ENCODE data around the gene ZCCHC14.
"Not testable (repeated sequence)": the region's sequence is repeated elsewhere in the genome, so short reads cannot be mapped to it uniquely, and the experiment has no call there.

ZCCHC14 gene

DNA sequence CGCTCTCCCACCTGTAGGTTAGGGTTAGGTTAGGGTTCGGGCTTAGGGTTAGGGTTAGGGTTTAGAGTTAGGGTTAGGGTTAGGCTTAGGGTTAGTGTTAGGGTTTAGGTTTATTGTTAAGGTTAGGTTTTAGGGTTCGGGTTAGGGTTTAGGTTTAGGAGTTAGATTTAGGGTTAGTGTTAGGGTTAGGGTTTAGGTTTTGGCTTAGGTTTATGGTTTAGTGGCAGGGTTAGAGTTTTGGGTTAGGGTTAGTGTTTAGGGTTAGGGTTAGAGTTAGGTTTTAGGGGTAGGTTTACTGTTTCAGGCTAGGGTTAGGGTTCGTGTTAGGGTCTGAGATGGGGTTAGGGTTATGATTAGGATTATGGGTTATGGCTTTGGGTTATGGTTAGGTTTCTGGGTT lies 31.6 kb upstream of the ZCCHC14 start:
- DNase-seq (ENCODE audit: low read depth) = no peak
- TF ChIP-seq, protein P1, sequence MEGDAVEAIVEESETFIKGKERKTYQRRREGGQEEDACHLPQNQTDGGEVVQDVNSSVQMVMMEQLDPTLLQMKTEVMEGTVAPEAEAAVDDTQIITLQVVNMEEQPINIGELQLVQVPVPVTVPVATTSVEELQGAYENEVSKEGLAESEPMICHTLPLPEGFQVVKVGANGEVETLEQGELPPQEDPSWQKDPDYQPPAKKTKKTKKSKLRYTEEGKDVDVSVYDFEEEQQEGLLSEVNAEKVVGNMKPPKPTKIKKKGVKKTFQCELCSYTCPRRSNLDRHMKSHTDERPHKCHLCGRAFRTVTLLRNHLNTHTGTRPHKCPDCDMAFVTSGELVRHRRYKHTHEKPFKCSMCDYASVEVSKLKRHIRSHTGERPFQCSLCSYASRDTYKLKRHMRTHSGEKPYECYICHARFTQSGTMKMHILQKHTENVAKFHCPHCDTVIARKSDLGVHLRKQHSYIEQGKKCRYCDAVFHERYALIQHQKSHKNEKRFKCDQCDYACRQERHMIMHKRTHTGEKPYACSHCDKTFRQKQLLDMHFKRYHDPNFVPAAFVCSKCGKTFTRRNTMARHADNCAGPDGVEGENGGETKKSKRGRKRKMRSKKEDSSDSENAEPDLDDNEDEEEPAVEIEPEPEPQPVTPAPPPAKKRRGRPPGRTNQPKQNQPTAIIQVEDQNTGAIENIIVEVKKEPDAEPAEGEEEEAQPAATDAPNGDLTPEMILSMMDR (conservative IDR thresholded peaks at IDR 0.05; ENCODE audit: low read depth, low read length) = no peak
- H3K4me3 ChIP-seq (ENCODE audit: low read length) = no peak overlapping the region

DNA sequence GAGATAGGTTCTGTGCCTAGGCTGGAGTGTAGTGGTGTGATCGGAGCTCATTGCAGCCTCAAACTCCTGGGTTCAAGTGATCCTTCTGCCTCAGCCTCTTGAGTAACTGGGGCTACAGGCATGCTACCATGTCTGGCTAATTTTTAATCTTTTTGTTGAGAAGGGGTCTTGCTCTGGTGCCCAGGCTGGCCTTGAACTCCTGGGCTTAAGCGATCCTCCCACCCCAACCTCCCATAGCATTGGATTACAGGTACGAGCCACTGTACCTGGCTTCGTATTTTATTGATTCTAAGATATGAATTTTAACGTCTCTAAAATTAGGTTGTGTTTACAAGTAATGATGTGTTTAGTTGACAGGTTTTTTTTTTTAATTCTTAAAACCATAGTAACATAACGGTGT lies 30.8 kb upstream of the ZCCHC14 start:
- H3K4me3 ChIP-seq (ENCODE audit: low read length); DNase-seq (ENCODE audit: low read depth): not testable (repeated sequence)

DNA sequence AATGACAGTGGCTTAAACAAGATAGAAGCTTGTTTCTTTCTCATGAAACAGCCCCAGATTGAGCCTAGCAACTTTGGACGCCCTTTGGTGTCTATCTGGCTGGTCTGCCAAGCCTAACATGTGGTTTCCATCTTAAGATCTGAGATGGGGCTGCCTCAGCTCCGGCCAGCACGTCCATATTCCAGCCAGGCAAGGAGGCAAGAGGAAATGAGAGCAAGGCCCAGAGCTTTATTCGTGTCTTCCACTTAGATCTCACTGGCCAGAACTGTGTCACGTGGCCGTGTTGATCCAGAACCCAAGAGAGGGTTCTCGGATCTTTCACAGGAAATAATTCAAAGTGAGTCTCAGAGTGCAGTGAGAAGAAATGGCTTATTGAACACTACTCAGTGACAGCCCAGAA lies 28.9 kb upstream of the ZCCHC14 start:
- not testable (repeated sequence) for DNase-seq (ENCODE audit: low read depth); H3K4me3 ChIP-seq (ENCODE audit: low read length)

GRCh38 chr16:87519170-87519569 lies 26.3 kb upstream of the ZCCHC14 start:
- not testable (repeated sequence) for H3K4me3 ChIP-seq (ENCODE audit: low read length); DNase-seq (ENCODE audit: low read depth)

- not testable (repeated sequence) for DNase-seq (ENCODE audit: low read depth); H3K4me3 ChIP-seq (ENCODE audit: low read length)
Observed at GRCh38 chr16:87518430-87519051, 25.7 kb upstream of the ZCCHC14 start.

DNA sequence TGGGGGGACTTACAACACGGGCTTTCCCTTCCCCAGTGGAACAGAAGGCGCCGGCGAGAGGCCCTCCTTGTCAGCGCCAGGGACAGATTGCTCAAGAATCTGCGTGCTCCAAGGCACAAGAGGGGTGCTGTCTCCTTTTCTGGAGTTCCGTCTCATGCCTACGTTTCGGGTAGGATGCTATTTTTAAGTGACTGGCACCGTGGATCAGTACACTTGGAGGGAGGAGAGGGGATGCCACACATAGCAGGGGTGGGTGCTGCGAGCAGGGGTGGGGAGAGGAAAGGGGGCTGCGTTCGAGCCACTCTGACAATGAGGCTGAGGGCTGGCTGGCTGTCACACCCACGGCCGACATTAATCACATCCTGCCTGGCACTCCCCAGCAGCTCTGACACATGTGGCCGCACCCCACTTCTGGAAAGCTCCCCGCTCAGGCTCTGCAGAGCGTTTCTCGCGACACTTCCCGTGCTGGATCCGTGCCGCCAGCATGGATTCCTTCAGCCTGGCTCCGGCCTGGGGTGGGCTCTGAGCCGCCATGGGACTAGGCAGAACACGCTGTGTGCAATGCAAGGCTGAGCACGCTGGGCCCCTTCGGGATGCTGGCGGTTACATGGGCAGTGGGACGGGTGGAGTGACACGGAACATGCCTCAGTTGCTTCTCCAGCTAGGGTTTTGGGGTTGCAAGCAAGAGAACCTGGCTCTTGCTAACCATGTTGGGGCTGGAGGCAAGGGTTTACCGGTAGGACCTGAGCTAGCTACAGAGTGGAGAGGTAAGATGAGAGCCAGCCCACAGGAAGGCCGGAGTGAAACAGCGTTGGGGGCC lies 25.0 kb upstream of the ZCCHC14 start:
- not testable (repeated sequence) for DNase-seq (ENCODE audit: low read depth); H3K4me3 ChIP-seq (ENCODE audit: low read length)

DNA sequence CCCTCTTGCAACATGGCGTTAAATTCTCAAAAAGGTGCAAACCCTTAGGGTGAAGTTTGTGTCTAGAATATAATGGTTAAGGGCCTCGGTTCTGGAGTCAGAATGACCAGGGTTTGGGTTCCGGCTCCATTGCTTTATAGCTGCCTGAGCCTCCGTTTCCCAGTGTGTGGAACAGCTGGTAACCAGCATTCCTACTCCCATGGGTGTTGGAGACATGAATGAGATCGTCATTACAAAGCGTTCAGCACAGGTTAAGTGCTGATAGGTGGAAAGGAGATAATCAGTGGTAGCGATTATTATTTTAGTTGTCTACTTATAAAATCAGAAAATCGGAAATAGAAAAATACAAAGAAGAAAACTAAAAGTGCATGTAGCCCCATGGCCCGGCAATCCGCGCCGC lies 23.5 kb upstream of the ZCCHC14 start:
- no peak overlapping the region for H3K4me3 ChIP-seq (ENCODE audit: low read length)
- no peak for DNase-seq (ENCODE audit: low read depth)
- TF ChIP-seq, protein P1 (conservative IDR thresholded peaks at IDR 0.05; ENCODE audit: low read depth, low read length) = no peak

- no peak for DNase-seq (ENCODE audit: low read depth)
- H3K4me3 ChIP-seq (ENCODE audit: low read length) = no peak overlapping the region
- TF ChIP-seq, protein P1 (conservative IDR thresholded peaks at IDR 0.05; ENCODE audit: low read depth, low read length) = no peak
Observed at GRCh38 chr16:87515475-87516330, 22.9 kb upstream of the ZCCHC14 start.

DNA sequence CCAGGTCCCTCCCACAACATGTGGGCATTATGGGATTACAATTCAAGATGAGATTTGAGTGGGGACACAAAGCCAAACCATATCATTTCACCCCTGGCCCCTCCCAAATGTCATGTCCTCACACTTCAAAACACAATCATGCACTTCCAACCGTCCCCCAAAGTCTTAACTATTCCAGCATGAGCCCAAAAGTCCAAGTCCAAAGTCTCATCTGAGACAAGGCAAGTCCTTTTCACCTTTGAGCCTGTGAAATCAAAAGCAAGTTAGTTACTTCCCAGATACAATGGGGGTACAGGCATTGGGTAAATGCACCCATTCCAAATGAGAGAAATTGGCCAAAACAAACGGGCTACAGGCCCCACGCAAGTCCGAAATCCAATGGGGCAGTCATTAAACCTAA lies 17.0 kb upstream of the ZCCHC14 start:
- not testable (repeated sequence) for H3K4me3 ChIP-seq (ENCODE audit: low read length); DNase-seq (ENCODE audit: low read depth)

DNA sequence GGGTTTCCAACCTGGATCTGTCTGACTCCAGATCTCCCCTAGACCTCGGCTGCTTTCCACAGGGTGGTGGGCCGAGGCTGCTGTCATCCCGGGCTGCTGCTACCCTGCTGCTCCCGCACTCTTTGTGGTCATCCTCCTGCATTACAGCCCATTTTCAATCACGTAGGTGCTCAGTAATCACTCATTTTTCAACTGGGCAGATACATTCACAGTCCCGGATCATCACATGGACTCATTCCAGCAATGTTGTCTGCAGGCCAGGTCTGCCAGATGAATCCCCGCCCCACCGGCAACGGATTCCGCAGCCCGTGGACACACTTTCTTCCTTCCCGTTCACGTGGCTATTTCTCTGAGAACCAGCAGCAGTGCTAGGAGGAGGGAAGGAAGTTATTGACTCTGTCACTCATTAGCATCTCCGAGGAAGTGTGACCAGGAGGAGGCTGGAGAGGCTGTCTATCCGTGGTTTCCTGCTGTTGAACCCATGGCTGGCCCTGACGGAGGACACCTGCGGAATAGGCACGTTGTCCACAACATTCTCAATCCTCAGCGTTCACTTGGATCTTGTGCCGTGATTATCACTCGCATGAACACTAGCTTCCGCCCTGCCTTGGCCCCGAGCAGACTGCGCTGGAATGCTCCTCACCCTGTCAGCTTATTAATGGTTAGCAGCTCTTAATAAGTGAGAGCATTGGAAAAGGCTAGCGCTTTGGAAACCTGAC lies 14.7 kb upstream of the ZCCHC14 start:
- no peak for DNase-seq (ENCODE audit: low read depth)
- H3K4me3 ChIP-seq (ENCODE audit: low read length) = no peak overlapping the region
- TF ChIP-seq, protein P1 (conservative IDR thresholded peaks at IDR 0.05; ENCODE audit: low read depth, low read length) = no peak

Data from retinal pigment epithelial cell (primary cell).